Sigmoid colon (tissue), 4 donors: ENCODE results near the gene ZWILCH.
"Not testable (repeated sequence)": the region's sequence is repeated elsewhere in the genome, so short reads cannot be mapped to it uniquely, and the experiment has no call there.

Experiments
- POLR2A ChIP-seq, 2 donors: fragments of 450-650 bp; IDR thresholded peaks; one replicate each; pipeline ENCODE4 v1.6.1; 2016; ENCODE audit warnings: antibody characterized with exemption in 2 of 2, mild to moderate bottlenecking in 2 of 2, moderate library complexity in 2 of 2
- POLR2AphosphoS5 ChIP-seq, 4 donors: sonication (generic); formaldehyde crosslinking; IDR thresholded peaks; one replicate each; pipeline ENCODE4 v1.6.1; 2017; ENCODE audit warnings: antibody characterized with exemption in 4 of 4
- TF ChIP-seq, protein P1 (sequence below), 4 experiments: fragments of 450-650 bp in 3 of 4; fragments of 200-600 bp in 1 of 4; IDR thresholded peaks; one replicate each; pipeline ENCODE4 v1.5.1; 2016 to 2019; ENCODE audit warnings: antibody characterized with exemption in 4 of 4, mild to moderate bottlenecking in 3 of 4, moderate library complexity in 2 of 4

DNA sequence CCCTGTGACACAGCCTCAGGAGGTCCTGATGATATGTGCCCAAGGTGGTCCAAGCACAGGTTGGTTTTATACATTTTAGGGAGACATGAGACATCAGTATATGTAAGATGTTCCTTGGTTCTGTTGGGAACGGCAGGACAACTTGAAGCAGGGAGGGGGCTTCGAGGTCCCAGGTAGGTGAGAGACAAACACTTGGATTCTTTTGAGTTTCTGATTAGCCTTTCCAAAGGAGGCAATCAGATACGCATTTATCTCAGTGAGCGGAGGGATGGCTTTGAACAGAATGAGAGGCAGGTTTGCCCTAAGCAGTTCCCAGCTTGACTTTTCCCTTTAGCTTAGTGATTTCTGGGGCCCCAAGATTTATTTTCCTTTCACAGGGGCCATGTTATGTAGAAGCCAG is 34.3 kb upstream of the ZWILCH start:
- TF ChIP-seq, protein P1, sequence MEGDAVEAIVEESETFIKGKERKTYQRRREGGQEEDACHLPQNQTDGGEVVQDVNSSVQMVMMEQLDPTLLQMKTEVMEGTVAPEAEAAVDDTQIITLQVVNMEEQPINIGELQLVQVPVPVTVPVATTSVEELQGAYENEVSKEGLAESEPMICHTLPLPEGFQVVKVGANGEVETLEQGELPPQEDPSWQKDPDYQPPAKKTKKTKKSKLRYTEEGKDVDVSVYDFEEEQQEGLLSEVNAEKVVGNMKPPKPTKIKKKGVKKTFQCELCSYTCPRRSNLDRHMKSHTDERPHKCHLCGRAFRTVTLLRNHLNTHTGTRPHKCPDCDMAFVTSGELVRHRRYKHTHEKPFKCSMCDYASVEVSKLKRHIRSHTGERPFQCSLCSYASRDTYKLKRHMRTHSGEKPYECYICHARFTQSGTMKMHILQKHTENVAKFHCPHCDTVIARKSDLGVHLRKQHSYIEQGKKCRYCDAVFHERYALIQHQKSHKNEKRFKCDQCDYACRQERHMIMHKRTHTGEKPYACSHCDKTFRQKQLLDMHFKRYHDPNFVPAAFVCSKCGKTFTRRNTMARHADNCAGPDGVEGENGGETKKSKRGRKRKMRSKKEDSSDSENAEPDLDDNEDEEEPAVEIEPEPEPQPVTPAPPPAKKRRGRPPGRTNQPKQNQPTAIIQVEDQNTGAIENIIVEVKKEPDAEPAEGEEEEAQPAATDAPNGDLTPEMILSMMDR (IDR thresholded peaks at IDR 0.05), result not testable (repeated sequence)
- TF ChIP-seq POLR2AphosphoS5, POLR2A (IDR thresholded peaks at IDR 0.05): not testable (repeated sequence)
